Parathyroid adenoma (tissue), 2 donors: Measurements from ENCODE around the gene CWC15.
A peak's percentile ranks its signal among the peaks of the same experiment; 100 is the strongest.
"Not testable (repeated sequence)": the region's sequence is repeated elsewhere in the genome, so short reads cannot be mapped to it uniquely, and the experiment has no call there.

Experiments
- H2AFZ ChIP-seq: fragments of 300-600 bp; sonication (generic); one replicate; pipeline ENCODE4 v1.7.0; 2017; ENCODE audit warnings: antibody characterized with exemption, mild to moderate bottlenecking
- H3K27ac ChIP-seq: fragments of 300-600 bp; sonication (generic); one replicate; pipeline ENCODE4 v1.7.0; 2017
- H3K27me3 ChIP-seq: fragments of 300-600 bp; sonication (generic); one replicate; pipeline ENCODE4 v1.7.0; 2017; ENCODE audit warnings: low read length; ENCODE audit not compliant: control insufficient read depth, insufficient read depth
- H3K36me3 ChIP-seq: fragments of 300-600 bp; sonication (generic); one replicate; pipeline ENCODE4 v1.7.0; 2017; ENCODE audit warnings: low read length; ENCODE audit not compliant: control insufficient read depth, insufficient read depth
- H3K4me1 ChIP-seq: fragments of 300-600 bp; sonication (generic); one replicate; pipeline ENCODE4 v1.7.0; 2017; ENCODE audit warnings: control low read depth
- H3K4me2 ChIP-seq: fragments of 300-600 bp; sonication (generic); one replicate; pipeline ENCODE4 v1.7.0; 2017; ENCODE audit warnings: low read length
- H3K4me3 ChIP-seq: fragments of 300-600 bp; sonication (generic); one replicate; pipeline ENCODE4 v1.7.0; 2017; ENCODE audit warnings: low read depth, low read length
- H3K79me2 ChIP-seq: fragments of 300-600 bp; sonication (generic); one replicate; pipeline ENCODE4 v1.7.0; 2017; ENCODE audit warnings: control low read depth
- H3K9ac ChIP-seq: fragments of 300-600 bp; sonication (generic); one replicate; pipeline ENCODE4 v1.7.0; 2017; ENCODE audit warnings: mild to moderate bottlenecking
- H3K9me3 ChIP-seq: fragments of 300-600 bp; sonication (generic); one replicate; pipeline ENCODE4 v1.7.0; 2017; ENCODE audit warnings: low read length; ENCODE audit not compliant: control insufficient read depth
- CTCF ChIP-seq: fragments of 300-600 bp; sonication (generic); IDR thresholded peaks from one replicate; pipeline ENCODE4 v1.7.0; 2017; ENCODE audit warnings: antibody characterized with exemption, mild to moderate bottlenecking
- donor health status: primary hyperparathyroidism.

The CWC15 gene

GRCh38 chr11:94934362-94934761 lies 39.0 kb downstream of the CWC15 start:
- Histone ChIP-seq H3K27me3 (no peaks in the 10 kb centered on the region), H2AFZ (no peak overlapping the region), H3K79me2 (no peaks in the 10 kb centered on the region), H3K9me3 (no peaks in the 10 kb centered on the region), H3K4me2 (no peak overlapping the region), H3K9ac (no peak overlapping the region), H3K4me3 (no peak overlapping the region), H3K36me3 (no peaks in the 10 kb centered on the region), H3K27ac (no peak overlapping the region), H3K4me1 (peaks cover 10% of the 10 kb centered on the region)
- TF ChIP-seq CTCF = no peak

DNA sequence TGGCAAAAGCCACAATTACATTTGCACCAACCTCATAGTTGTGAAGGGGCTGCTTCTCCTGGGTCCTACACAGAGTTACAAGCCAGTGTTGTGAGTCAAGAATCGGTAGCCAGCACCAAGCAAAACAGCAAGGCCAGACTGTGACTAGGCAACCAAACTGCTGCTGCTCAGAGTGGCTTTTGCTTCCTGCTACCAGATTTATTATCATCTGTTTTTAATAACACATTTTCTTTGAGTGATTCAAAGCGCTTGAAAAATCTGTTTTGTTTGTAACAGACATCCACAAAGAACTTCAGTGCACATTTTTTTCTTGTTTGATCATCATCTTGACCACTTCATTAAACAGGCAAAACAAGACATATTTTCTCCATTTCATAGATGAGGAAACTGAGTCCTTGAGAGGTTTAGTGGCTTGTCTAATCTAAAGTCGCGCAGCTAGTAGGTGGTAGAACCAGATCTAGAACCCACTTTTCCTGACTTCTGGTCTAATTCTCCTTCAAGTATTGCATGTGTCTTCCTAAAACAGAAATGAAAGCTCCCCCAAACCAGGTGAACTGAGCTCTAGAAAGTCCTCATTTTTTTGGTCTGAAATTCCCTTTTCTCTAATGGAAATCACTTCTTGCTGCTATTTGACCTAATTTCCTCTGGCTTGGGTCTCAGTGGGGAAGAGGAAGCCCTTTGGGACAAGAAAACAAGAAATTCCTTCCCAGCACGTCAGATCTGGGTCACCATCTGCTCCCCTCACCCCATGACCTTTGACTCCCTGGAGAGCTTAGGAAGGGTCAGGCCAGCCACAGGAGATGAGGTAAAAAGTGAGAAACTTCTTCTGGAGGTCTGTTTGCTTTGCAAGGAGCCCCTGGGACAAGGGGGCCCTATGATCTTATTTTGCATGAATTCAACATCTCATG lies 39.9 kb downstream of the CWC15 start:
- Histone ChIP-seq H3K27me3 (no peaks in the 10 kb centered on the region), H3K9ac (no peak overlapping the region), H3K4me2 (no peak overlapping the region), H3K27ac (no peak overlapping the region), H3K79me2 (no peaks in the 10 kb centered on the region), H3K4me1 (peaks cover 2% of the 10 kb centered on the region), H3K9me3 (no peaks in the 10 kb centered on the region), H3K4me3 (no peak overlapping the region), H2AFZ (no peak overlapping the region), H3K36me3 (no peaks in the 10 kb centered on the region)
- TF ChIP-seq CTCF = no peak

DNA sequence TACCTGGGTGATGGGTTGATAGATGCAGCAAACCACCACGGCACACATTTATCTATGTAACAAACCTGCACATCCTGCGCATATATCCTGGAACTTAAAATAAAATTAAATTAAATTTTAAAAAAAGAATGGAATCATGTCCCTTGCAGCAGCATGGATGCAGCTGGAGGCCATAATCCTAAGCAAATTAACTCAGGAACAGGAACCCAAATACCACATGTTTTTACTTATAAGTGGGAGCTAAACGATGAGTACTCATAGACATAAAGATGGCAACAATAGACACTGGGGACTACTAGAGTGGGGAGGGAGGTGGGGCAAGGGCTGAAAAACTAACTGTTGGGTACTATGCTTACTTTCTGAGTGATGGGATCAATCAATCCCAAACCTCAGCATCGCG lies 40.9 kb downstream of the CWC15 start:
- H3K27ac ChIP-seq = no peak overlapping the region
- no peak for TF ChIP-seq CTCF
- no peak overlapping the region for H2AFZ ChIP-seq

DNA sequence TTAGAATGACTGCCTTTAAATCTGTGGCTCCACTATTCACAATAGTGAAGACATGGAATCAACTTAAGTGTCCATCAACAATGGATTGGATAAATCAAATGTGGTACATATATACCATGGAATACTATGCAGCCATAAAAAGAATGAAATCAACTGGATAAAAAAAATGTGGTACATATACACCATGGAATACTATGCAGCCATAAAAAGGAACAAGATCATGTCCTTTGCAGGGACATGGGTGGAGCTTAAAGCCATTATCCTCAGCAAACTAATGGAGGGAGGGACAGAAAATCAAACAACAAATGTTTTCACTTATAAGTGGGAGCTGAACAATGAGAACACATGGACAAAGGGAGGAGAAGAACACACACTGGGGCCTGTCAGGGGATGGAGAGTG lies 41.3 kb downstream of the CWC15 start:
- H3K36me3 ChIP-seq, H3K79me2 ChIP-seq, H2AFZ ChIP-seq, H3K9me3 ChIP-seq, H3K4me2 ChIP-seq, H3K4me1 ChIP-seq, H3K9ac ChIP-seq, H3K27me3 ChIP-seq, H3K27ac ChIP-seq, H3K4me3 ChIP-seq: not testable (repeated sequence)

More for the DNA sequence above, 40.9 kb downstream of the CWC15 start:
- no peaks in the 10 kb centered on the region for H3K27me3 ChIP-seq
- H3K9me3 ChIP-seq = no peaks in the 10 kb centered on the region
- no peak overlapping the region for H3K4me3 ChIP-seq
- no peaks in the 10 kb centered on the region for H3K79me2 ChIP-seq
- no peak overlapping the region for H3K4me2 ChIP-seq
- H3K9ac ChIP-seq = no peak overlapping the region
- H3K4me1 ChIP-seq = peaks cover 2% of the 10 kb centered on the region
- no peaks in the 10 kb centered on the region for H3K36me3 ChIP-seq

DNA sequence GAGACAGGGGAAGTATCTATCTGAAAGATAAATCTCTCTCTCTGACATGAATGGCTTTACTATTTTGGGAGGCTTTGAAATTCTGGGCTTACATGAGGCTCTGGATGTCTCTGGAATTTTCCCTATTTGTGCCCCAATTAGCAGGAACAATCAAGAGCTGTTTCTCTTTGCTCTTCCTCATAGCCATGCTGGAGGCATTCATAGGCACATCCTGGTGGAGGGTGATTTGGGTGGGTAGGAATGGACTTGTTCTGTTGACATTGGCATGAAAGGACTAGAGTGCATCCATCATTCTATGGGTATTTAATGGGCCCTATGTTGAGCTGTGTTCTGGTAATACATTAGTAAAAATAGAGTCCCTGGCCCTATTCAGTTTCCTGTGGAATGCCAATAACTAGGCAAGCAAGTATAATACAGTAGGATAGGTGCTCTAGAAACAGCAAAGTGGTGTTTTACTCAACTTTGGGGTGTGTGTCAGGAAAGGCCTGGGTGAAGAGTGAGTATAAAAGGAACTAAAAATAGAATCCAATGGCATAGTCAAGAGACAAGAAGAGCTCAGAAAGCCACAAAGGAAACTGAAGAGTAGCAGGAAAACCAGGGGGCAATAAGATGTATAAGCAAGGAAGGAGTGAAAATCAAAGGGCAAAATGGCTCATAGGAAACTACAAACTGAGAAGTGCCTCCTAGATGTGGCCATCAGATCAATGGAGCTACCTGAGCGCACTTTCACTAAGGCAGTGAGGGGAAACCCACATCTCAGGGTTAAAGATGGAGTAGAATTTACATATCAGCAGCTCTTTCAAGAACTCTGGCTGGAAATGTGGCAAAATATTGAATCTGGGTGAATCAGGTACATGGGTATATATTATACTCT lies 45.0 kb downstream of the CWC15 start:
- Histone ChIP-seq H3K4me1 (peaks cover 2% of the 10 kb centered on the region), H3K27ac (peak overlapping the region; percentile 15), H3K9me3 (no peaks in the 10 kb centered on the region), H3K4me2 (no peak overlapping the region), H3K27me3 (no peaks in the 10 kb centered on the region), H2AFZ (no peak overlapping the region), H3K36me3 (no peaks in the 10 kb centered on the region), H3K9ac (no peak overlapping the region), H3K79me2 (no peaks in the 10 kb centered on the region), H3K4me3 (no peak overlapping the region)
- TF ChIP-seq CTCF = no peak
